ENCODE measurements around the gene AOX1. TPM values are rescaled to one million over a fixed set of nuclear protein-coding genes. Genes with fewer than 3 reads are reported as not detected.

AOX1 gene
- total RNA-seq, 4 donors from 2014 or later = 212 to 567 (median 276) TPM

GRCh38 chr2:200681697-200682096 is 95.9 kb downstream of the AOX1 start:
- no peak for TF ChIP-seq CTCF (IDR thresholded peaks at IDR 0.05; ENCODE audit: low read depth)

GRCh38 chr2:200687922-200688920 is 102.4 kb downstream of the AOX1 start:
- no peak for TF ChIP-seq CTCF (IDR thresholded peaks at IDR 0.05; ENCODE audit: low read depth)

- TF ChIP-seq CTCF (IDR thresholded peaks at IDR 0.05; ENCODE audit: low read depth) = no peak
Observed at GRCh38 chr2:200689115-200689514, 103.3 kb downstream of the AOX1 start.

GRCh38 chr2:200693836-200694470 is 108.1 kb downstream of the AOX1 start:
- no peak for TF ChIP-seq CTCF (IDR thresholded peaks at IDR 0.05; ENCODE audit: low read depth)

- TF ChIP-seq CTCF (IDR thresholded peaks at IDR 0.05; ENCODE audit: low read depth) = no peak
Observed at GRCh38 chr2:200695191-200695590, 109.4 kb downstream of the AOX1 start.

GRCh38 chr2:200695601-200696000 is 109.8 kb downstream of the AOX1 start:
- TF ChIP-seq CTCF (IDR thresholded peaks at IDR 0.05; ENCODE audit: low read depth) = no peak

GRCh38 chr2:200698217-200698616 is 112.4 kb downstream of the AOX1 start:
- TF ChIP-seq CTCF (IDR thresholded peaks at IDR 0.05; ENCODE audit: low read depth) = no peak
